HG03103 (cell line): ENCODE measurements around the gene COPZ1.
"Not testable (repeated sequence)": the region's sequence is repeated elsewhere in the genome, so short reads cannot be mapped to it uniquely, and the experiment has no call there.

Experiments used
- ATAC-seq: cut with Tn5 transposase; IDR thresholded peaks from one replicate; pipeline ENCODE4 v1.9.1; 2021; ENCODE audit warnings: low read depth; ENCODE audit not compliant: unreplicated experiment

Gene COPZ1

DNA sequence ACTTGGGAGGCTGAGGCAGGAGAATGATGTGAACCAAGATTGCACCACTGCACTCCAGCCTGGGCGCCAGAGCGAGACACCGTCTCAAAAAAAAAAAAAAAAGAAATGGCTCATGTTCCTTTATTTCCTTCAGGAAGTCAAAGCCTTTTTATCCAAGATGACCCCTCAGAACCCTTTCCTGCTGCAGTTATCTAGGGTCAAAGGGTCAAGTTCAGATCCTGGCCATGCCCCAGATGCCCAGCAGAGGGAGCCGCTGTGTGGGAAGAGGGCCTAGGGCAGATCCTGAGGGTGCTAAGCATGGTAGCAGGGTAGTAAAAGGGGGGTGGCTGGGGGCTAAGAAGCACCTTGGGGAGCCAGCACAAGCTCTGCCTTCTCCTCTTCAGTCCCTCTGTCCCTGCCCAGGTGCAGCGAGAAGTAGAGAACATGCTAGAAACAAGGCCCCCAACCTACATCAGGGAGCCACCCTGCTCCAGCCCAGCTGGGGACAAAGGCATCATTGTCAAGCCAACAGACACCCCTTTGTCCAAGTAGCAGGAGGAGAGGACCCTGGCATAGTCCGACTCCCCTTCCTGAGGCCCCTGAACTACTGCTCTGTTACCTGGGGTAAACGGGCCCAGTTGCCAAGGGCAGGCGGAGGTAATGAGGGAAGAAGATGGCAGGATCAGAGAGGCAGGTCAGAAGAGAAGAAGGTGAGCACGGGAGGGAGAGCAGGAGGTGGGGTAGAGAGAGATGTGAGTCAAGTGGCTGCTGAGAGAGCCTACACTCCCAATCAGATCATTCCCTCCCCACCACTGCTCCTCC is 30.6 kb upstream of the COPZ1 start:
- no peak for ATAC-seq

DNA sequence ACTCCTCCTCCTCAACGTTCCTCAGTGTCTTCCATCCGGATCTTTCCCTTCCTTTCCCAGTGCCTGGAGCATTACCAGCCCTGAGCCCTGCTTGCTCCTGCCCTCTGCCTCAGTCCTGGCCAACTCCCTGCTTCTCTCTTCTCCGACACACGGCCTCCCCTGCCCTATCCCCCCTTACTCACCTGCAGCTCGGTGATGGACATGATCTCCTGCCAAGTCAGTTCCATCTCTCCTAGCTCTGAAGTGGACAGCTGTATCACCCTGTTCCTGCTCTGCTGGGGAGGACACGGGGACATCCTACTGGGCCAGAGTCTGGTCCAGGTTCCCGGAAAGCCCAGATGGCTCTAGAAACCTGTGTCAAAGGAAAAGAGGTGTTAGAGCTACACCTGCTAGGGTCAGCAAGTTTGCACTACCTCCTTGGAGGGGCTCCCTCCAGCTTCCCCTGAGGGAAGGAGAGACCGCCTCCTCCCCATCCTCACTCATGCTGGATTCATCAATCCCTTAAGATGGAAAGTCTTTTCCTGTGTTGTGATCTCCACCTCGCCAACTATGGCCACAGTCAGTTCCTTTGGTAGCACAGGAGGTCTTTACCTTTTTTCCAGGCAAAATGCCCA is 29.9 kb upstream of the COPZ1 start:
- ATAC-seq = no peak

DNA sequence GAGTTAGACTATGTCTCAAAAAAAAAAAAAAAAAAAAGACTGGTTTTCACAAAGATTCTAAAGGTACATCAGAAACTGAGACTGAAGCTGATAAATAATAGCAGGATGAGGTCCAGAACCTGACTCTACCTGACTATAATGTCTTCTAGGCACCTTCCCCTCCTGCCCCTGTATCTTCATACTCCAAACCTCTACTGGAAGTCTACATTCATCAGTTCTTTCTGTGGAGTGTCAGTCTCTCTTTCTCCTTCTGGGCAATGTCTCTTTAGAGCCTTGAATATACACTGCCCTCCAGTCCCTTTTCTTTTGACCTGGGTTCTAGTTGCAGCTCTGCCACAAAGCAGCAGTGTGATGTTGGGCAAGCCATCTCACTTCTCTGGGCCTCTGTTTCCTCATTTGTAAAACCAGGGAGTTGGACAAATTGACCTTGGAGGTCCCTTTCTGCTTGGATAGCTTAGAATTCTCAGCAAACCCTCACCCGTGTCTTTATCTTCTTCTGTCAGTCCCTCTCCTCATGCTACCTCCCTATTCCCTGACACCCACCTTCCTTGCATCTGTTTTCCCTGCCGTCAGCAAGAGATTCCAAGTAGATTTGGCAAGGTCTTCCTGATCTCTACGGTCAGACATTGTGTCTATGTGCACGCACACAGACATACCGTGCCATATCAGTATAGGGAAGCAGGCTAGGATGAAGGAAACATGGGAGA is 28.4 kb upstream of the COPZ1 start:
- ATAC-seq = no peak

DNA sequence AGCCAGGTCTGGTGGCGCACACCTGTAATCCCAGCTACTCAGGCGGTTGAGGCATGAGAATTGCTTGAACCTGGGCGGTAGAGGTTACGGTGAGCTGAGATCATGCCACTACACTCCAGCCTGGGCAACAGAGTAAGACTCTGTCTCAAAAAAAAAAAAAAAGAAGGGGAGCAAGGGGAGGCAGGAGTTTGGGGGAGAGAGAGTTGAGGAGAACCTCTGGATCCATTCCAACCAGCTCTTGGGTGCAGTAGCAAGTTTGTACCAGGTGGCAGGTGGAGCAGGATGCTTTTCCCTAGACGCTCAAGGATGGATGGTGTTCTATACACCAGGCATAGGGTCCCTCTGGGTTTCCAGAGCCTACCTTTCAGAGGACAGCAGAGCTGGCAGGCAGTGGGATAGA is 26.0 kb upstream of the COPZ1 start:
- ATAC-seq = no peak

DNA sequence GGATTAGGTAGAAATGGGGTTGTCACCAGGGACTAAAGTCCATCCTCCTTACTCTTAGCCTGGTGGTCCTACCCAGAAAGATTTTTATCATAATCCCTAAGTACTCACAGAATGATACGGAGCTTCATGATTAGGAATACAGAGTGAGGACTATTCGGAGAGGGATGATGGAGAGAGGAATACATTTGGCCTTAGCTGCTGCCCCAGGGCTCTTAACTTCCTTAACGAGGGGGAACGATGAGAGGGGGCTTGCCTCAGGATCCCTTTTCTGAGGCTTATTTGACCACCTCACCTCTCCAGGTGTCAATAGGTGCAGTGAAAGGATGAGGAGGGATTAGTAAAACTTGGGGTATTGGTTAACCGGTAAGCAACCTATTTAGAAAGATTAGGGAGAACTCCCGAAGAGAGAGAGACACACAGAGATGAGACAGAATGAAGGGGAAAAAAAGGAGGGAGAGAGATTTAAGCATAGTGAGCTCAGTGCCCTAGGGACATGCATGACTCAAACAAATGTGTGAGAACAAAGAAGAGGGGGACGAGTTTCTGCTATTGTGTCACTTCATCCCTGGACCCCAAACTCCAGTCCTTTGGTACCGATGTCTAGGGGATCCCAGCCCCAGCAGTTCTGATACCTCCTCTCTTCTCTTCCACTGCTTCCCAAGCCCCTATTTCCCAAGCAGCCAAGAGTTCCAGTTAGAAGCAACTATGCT is 25.3 kb upstream of the COPZ1 start:
- ATAC-seq = no peak

DNA sequence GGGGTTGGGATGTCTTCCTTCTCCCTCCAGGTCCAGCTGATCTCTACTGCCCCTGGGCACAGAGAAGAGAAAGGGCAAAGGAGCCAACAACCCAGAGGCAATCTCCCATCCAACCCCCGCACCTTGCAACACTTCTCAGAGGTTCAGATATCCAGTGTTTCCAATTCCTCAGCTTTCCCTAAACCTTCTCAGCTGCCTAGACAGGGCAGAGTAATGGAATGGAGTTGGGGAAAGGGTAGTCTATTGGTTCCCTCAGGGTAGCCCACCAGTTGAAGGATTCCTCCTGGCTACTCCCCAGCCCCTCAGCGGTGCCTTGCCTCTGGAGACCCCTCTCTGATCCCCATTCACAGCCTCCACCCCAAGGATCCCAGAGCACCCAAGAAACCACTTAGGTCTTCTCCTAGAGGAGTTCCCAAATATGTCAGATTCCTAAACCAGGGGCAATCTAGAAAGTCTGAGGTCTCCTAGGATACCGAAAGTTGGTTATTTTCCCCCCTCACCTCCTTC is 24.7 kb upstream of the COPZ1 start:
- ATAC-seq = no peak

DNA sequence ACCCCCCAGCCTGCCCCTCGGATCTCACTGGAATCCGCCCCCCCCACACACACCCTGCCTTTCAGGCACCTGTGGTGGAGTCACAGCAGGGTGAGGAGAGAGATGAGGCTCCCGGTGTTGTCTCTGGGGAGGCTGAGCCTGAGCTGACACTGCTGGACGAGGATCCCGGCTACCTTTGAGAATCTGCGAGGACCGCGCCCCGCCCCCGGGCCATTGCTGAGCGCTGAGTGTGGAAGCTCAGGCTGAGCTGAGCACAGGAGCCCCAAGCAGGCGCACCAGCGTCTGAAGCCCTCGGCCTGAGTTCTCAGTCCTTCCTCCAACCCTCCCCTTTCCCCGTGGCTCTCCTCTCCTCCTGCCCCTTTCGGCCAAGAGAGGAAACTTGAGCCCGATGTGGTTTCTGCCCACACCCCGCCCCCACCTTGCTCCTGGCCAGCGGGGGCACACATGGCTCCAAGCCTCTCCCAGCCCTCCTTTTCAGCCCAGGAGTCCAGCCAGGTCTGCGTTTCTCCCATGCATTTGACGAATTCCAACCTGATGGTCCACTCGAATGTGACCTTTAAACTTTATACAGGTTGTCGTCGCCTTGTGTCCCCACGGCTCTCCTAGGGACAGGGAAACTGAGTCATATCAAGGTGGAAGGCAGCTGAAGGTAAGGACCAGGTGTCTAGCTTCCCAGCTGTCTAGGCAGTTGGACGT is 24.1 kb upstream of the COPZ1 start, which contains the start of gene NFE2:
TSS of gene NFE2 (minus strand) at position 284 of the 696 bp plus-strand sequence. CDS start 5,767 bp downstream, outside the sequence.
- no peak for ATAC-seq

DNA sequence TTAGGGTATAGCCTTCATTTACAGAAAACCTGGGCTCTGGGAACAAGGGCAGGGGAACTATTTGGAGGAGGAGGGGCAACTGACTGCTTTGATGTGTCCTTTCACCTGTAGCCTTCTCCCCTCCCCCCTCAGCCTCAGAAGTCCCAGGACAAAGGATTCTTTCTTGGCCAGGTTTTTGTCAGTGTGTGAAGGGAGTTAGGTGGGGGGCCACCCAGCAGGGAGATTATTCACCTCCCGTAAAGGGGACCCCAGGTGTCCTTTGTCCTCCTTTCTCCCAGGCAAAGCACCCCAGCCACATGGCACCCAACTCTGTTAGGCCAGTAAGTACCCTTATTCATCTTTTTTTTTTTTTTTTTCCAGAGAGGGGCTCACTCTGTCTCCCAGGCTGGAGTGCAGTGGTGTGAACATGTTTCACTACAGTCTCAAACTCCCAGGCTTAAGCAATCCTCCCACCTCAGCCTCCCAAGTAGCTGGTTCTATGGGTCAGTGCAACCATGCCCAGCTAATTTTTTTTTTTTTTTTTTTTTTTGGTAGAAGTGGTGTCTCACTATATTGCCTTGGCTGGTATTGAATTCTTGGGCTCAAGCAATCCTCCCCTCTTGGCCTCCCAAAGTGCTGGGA is 23.4 kb upstream of the COPZ1 start:
- no peak for ATAC-seq

DNA sequence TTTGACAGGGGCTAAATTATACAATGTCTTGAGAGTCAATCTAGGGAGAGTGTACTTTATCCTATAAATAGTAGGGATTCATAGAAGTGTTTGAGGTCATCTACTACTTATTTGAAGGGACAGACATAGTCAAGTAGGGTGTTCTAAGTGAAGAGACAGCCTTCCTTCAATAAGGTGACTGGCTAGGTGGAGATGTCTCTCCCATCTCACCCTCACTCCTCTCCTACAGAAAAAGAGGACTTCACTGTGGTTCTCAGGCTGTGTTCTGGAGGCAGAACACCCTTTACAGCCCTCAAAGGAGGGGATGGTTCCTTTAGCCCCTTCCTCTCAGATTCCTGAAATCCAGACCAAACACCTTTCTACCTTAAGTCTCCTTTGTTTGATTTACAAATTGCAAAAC is 21.3 kb upstream of the COPZ1 start:
- ATAC-seq = no peak

DNA sequence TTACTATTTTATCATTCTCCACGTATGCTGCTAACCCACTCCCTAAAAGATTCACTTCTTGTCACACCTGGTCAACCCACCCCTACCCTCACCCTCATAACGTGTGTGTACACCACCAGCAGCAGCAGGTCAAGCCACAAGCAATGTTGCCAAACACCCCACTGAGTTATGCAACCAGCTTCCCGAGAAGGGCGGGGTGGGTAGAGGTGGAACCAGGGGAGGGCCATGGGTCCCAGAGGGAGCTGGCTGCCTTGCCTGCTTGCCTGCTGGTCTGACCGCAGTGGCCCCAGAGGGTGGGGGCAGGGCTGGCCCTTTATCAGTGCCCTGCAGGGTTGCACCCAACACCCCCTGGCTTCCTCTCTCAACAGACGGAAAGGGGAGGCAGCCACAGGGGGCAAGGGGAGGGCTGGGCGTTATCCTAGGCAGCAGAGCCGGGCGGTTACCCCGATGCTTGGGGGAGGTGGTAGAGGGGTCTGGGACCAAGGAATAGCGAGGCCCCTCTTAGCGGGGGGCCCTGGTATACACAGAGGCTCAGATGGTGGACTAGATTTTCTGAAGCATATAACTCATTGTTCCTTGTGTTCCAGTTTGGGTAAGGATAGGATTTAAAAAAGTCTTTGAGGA is 20.6 kb upstream of the COPZ1 start:
- ATAC-seq = no peak

DNA sequence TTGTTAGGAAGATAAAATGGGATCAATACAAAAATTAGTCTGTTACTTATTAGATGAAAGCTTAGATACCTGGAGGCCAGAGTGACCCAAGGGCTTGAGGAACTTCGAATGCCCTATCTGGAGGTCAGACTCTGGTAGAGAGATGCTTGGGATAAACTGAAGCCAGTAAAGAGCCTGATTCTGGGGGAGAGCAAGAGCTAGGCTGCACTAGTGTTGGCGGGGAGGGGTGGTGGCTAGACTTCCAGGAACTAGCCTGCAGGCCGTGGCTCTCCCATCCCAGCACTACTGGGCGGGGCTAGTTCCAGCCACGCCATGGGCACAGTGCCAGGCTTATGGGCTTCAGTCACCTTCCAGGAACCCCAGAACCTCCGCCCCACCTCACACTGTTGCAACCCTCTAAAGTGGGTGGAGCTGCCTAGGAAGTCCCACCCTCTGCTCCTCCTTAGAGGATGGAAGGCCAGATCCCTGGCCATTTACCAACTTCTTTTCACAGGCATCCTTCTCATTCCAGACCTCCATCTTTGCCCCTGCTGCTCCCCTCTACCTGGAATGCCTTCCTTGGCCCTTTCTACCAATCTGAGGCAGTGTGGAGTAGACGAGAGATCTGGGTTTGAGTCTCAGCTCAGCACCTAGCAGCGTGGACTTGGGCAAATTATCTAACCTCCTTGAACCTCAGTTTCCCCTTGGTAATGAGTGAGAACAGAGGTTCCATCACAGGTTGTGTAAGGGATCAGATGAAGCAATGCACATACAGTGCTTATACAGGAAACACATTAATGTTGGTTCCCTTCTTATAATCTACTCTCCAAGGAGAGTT is 17.8 kb upstream of the COPZ1 start:
- ATAC-seq = no peak

DNA sequence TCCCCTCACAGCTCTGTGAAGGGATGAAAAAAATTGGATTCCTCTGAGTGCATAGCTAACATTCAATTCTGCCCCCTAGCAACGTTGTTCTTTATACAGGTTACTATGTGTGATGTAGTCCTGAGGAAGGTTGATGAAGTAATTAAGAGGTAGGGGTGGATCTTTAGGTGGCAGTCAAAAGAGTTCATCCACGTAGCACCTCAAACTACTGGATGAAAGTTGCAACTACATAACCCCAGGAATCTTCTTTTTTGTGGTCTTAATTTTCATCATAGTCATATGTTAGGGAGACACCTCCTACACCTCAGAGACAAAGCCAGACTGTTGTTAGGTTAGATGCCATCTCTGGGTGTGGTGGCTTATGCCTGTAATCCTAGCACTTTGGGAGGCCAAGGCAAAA is 13.9 kb upstream of the COPZ1 start:
- no peak for ATAC-seq

DNA sequence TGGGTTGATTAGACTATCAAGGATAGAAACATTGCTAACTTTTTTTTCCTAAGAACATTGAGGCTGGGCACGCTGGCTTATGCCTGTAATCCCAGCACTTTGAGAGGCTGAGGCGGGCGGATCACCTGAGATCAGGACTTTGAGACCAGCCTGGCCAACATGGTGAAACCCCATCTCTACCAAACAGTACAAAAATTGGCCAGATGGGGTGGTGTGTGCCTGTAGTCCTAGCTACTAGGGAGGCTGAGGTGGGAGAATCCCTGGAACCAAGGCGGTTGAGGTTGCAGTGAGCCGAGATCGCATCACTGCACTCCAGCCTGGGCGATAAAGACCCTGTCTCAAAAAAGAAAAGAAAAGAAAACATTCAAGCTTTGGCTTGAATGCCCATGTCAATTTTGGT is 12.6 kb upstream of the COPZ1 start:
- not testable (repeated sequence) for ATAC-seq

DNA sequence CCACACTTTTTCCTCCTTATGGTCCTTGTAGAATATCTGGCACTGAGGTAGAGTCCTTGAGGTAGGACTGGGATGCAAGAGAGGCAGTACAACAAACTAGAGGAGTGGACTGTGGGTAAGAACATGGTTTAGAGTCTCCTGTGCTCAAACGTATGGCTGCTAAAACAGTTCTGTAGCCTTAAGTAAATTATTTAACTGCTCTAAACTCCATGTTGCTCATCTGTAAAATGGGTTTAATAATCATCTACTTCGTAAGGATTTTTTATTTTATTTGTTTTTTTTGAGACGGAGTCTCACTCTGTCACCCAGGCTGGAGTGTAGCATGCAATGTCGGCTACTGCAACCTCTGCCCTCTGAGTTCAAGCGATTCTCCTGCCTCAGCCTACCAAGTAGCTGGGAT is 3.6 kb upstream of the COPZ1 start:
- ATAC-seq = no peak

DNA sequence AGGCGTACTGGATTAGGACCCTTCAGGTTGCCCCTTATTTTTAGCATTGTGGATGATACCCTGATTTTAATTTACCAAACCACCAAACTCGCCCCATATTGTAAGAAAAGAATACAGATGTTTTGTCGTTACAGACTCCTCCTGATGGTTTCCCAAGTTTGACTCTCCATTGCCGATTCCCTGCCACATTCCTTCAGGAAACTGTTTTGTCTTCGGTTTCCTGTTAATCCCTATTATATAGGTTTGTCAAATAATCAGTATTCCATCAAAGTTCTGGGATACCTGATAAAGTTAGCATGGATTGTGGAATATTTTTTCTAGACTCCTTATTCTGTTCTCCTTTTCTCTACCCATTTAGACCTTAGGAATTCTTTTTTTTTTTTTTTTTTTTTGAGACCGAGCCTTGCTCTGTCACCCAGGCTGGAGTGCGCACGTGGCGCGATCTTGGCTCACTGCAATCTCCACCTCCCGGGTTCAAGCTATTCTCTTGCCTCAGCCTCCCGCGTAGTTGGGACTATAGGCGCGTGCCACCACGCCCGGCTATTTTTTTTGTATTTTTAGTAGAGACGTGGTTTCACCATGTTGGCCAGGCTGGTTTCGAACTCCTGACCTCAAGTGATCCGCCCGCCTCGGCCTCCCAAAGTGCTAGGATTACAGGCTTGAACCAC is 645 bp downstream of the COPZ1 start:
- not testable (repeated sequence) for ATAC-seq

DNA sequence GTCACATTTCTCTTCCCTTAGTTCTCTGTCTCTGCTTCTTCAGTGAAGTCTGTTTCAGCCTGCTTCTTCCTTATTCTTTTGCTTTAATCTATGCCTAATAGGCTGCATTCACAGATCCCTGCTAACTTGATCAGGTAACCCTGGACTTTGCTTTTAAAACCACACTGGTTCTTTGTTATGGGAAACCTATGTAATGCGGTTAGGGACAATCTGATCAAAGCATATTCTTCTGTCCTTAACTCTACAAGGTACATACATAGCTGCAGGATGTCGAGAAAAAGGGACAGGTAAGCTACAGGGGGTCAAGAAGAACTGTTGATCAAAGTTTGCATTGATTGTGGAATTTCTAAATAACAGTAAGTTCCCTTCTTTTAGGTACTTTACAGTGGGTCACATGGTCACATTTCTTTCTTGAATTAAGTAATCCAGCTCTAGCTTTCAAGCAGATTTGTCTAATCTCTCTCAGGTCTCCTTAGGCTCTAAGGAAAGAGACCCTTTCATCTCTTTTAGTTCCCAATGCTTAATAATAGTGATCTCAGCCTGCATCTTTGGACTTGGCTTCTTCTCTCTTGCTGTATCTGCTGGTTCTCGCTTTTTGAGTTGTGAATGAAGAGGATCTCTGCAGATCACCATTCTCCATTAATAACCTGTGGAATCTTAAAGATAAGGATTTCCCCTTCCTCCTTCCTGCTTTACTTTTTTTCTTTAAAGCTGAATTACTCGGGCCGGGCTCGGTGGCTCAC is 3.8 kb downstream of the COPZ1 start:
- ATAC-seq = no peak

DNA sequence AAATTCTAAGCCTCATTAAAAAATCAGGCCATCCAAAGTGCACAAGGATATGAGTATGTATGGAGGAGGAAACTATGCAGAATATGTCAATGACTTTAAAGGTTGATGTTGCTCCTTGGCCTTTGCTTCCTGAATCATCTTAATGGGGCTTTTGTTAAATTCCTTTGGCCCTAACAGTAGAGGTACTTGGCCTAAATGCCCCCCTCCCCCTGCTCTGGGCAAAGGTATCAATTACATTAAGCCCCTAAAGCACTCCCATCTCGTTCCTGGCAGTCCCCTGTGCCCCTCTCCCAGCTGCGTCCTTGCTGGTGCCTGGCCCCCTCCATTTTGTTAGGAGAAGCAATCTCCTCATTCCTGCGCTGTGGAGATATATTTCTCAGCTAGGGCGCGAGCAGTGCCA is 4.8 kb downstream of the COPZ1 start:
- ATAC-seq = no peak
